ENCODE measurements around the gene ETS1. TPM values are rescaled to one million over a fixed set of nuclear protein-coding genes. Genes with fewer than 3 reads are reported as not detected.

The ETS1 gene
- polyA plus RNA-seq, 1 donor (not counting 4 experiments of a cell fraction or from before 2014, with no cell fraction given): 41.0 TPM

- no peaks in the 10 kb centered on the region for H3K4me1 ChIP-seq (ENCODE audit: control insufficient read depth, extremely low read depth, insufficient read depth, low read length)
- H3K27me3 ChIP-seq (ENCODE audit: control insufficient read depth, extremely low read depth, insufficient read depth, low read length): peaks cover 2% of the 10 kb centered on the region
- FAIRE-seq (no peak), DNase-seq (ENCODE audit: low read depth, low spot score) (no peak)
- no peak overlapping the region for H2AFZ ChIP-seq (ENCODE audit: control insufficient read depth, low read length)
- no peak overlapping the region for H3K4me3 ChIP-seq (ENCODE audit: control insufficient read depth in 2 of 3, extremely low read depth in 1 of 3, insufficient read depth in 2 of 3, low read depth in 1 of 3, low read length in 3 of 3)
- no peaks in the 10 kb centered on the region for H3K9me1 ChIP-seq (ENCODE audit: control insufficient read depth, extremely low read depth, insufficient read depth, low read length)
- no peak overlapping the region for H3K27ac ChIP-seq (ENCODE audit: control insufficient read depth, insufficient read depth, low read length)
- dilution Hi-C loops (cut with MboI; ENCODE audit: extremely low pct_ligation_motif_present, low sequenced_read_pairs): loop anchor here (25.0 kb wide), 1 partner anchor 92 kb away; no protein-coding TSS in a partner anchor
- no peaks in the 10 kb centered on the region for H3K9me3 ChIP-seq (ENCODE audit: control insufficient read depth, low read depth, low read length)
- no peak overlapping the region for H3K4me2 ChIP-seq (ENCODE audit: control insufficient read depth, extremely low read depth, insufficient read depth, low read depth, low read length)
- H3K36me3 ChIP-seq (ENCODE audit: control insufficient read depth in 2 of 2, extremely low read depth in 1 of 2, insufficient read depth in 2 of 2, low read length in 2 of 2): no peaks in the 10 kb centered on the region
- TF ChIP-seq EZH2 (IDR thresholded peaks at IDR 0.05; ENCODE audit: low read length) (no peak), CTCF (optimal IDR thresholded peaks at IDR 0.05 in 1 of 3, IDR thresholded peaks at IDR 0.05 in 1 of 3, conservative IDR thresholded peaks at IDR 0.05 in 1 of 3; ENCODE audit: extremely low read depth in 1 of 3, insufficient read depth in 2 of 3, low read length in 3 of 3) (no peak)
- H3K79me2 ChIP-seq (ENCODE audit: control insufficient read depth, insufficient read depth, low read length): no peaks in the 10 kb centered on the region
- no peaks in the 10 kb centered on the region for H4K20me1 ChIP-seq (ENCODE audit: control insufficient read depth, extremely low read depth, insufficient read depth, low read length)
- H3K9ac ChIP-seq (ENCODE audit: control insufficient read depth, extremely low read depth, insufficient read depth, low read length): no peak overlapping the region
Measured at GRCh38 chr11:128603752-128604414, 16.5 kb upstream of the ETS1 start.

GRCh38 chr11:128603003-128603696 is 15.8 kb upstream of the ETS1 start:
- FAIRE-seq (no peak), DNase-seq (ENCODE audit: low read depth, low spot score) (no peak)
- peaks cover 2% of the 10 kb centered on the region for H3K27me3 ChIP-seq (ENCODE audit: control insufficient read depth, extremely low read depth, insufficient read depth, low read length)
- no peak overlapping the region for H3K4me3 ChIP-seq (ENCODE audit: control insufficient read depth in 2 of 3, extremely low read depth in 1 of 3, insufficient read depth in 2 of 3, low read depth in 1 of 3, low read length in 3 of 3)
- no peaks in the 10 kb centered on the region for H4K20me1 ChIP-seq (ENCODE audit: control insufficient read depth, extremely low read depth, insufficient read depth, low read length)
- H3K27ac ChIP-seq (ENCODE audit: control insufficient read depth, insufficient read depth, low read length): no peak overlapping the region
- H3K9ac ChIP-seq (ENCODE audit: control insufficient read depth, extremely low read depth, insufficient read depth, low read length): no peak overlapping the region
- H3K4me2 ChIP-seq (ENCODE audit: control insufficient read depth, extremely low read depth, insufficient read depth, low read depth, low read length): no peak overlapping the region
- H3K4me1 ChIP-seq (ENCODE audit: control insufficient read depth, extremely low read depth, insufficient read depth, low read length): no peaks in the 10 kb centered on the region
- no peak overlapping the region for H2AFZ ChIP-seq (ENCODE audit: control insufficient read depth, low read length)
- dilution Hi-C loops (cut with MboI; ENCODE audit: extremely low pct_ligation_motif_present, low sequenced_read_pairs): loop anchor here (25.0 kb wide), 1 partner anchor 91 kb away; no protein-coding TSS in a partner anchor
- no peaks in the 10 kb centered on the region for H3K9me3 ChIP-seq (ENCODE audit: control insufficient read depth, low read depth, low read length)
- no peaks in the 10 kb centered on the region for H3K36me3 ChIP-seq (ENCODE audit: control insufficient read depth in 2 of 2, extremely low read depth in 1 of 2, insufficient read depth in 2 of 2, low read length in 2 of 2)
- no peak for TF ChIP-seq EZH2 (IDR thresholded peaks at IDR 0.05; ENCODE audit: low read length)
- TF ChIP-seq CTCF (optimal IDR thresholded peaks at IDR 0.05 in 1 of 3, IDR thresholded peaks at IDR 0.05 in 1 of 3, conservative IDR thresholded peaks at IDR 0.05 in 1 of 3; ENCODE audit: extremely low read depth in 1 of 3, insufficient read depth in 2 of 3, low read length in 3 of 3): no peak
- no peaks in the 10 kb centered on the region for H3K9me1 ChIP-seq (ENCODE audit: control insufficient read depth, extremely low read depth, insufficient read depth, low read length)
- no peaks in the 10 kb centered on the region for H3K79me2 ChIP-seq (ENCODE audit: control insufficient read depth, insufficient read depth, low read length)

Measured in keratinocyte (primary cell).